HepG2 (cell line): ENCODE data around the gene BIRC7. TPM values are rescaled to one million over a fixed set of nuclear protein-coding genes. Genes with fewer than 3 reads are reported as not detected.

Source experiments
- ATF5 ChIP-seq: sonication (generic); formaldehyde crosslinking; IDR thresholded peaks from 2 replicates; pipeline ENCODE4 v1.4.0; 2020; ENCODE audit warnings: mild to moderate bottlenecking, low read depth, missing genetic modification reagents
- DR1 ChIP-seq: sonication (generic); formaldehyde crosslinking; IDR thresholded peaks from 2 replicates; pipeline ENCODE4 v1.8.0; 2021; ENCODE audit warnings: mild to moderate bottlenecking, missing genetic modification reagents, inconsistent platforms
- ETV5 ChIP-seq: IDR thresholded peaks from 2 replicates; pipeline ENCODE4 v1.6.1; 2018; ENCODE audit warnings: missing biosample characterization, missing genetic modification reagents, inconsistent platforms, borderline replicate concordance
- FIP1L1 ChIP-seq: fragments of 200-400 bp; formaldehyde crosslinking; IDR thresholded peaks from 2 replicates; pipeline ENCODE4 v1.6.1; 2018; ENCODE audit warnings: low read depth, mild to moderate bottlenecking, low read length, moderate library complexity, borderline replicate concordance; ENCODE audit not compliant: insufficient read depth
- HINFP ChIP-seq: sonication (generic); formaldehyde crosslinking; IDR thresholded peaks from 2 replicates; pipeline ENCODE4 v1.4.0; 2020; ENCODE audit warnings: low read depth, mild to moderate bottlenecking, missing genetic modification reagents
- IKZF1 ChIP-seq: fragments of 450-650 bp; IDR thresholded peaks from 2 replicates; pipeline ENCODE4 v1.7.1; 2016
- NCOA5 ChIP-seq: sonication (generic); formaldehyde crosslinking; IDR thresholded peaks from 2 replicates; pipeline ENCODE4 v1.4.0; 2020; ENCODE audit warnings: missing genetic modification reagents
- NR3C1 ChIP-seq: sonication (generic); formaldehyde crosslinking; IDR thresholded peaks from 2 replicates; pipeline ENCODE4 v1.4.0; 2020; ENCODE audit warnings: missing genetic modification reagents
- SAP130 ChIP-seq: IDR thresholded peaks from 2 replicates; pipeline ENCODE4 v1.6.1; 2016; ENCODE audit warnings: low read depth
- SATB2 ChIP-seq: sonication (generic); formaldehyde crosslinking; IDR thresholded peaks from 2 replicates; pipeline ENCODE4 v1.5.0; 2020; ENCODE audit warnings: missing genetic modification reagents
- SP5 ChIP-seq: IDR thresholded peaks from 2 replicates; pipeline ENCODE4 v1.6.1; 2016; ENCODE audit warnings: low read depth, borderline replicate concordance
- SRF ChIP-seq: IDR thresholded peaks from 2 replicates; pipeline ENCODE4 v1.6.1; 2011; ENCODE audit warnings: mild to moderate bottlenecking, low read depth, low read length, moderate library complexity
- TMF1 ChIP-seq: sonication (generic); formaldehyde crosslinking; IDR thresholded peaks from 2 replicates; pipeline ENCODE4 v1.8.1; 2022; ENCODE audit warnings: low read depth, missing genetic modification reagents
- TSC22D2 ChIP-seq: sonication (generic); formaldehyde crosslinking; IDR thresholded peaks from 2 replicates; pipeline ENCODE4 v1.5.1; 2020; ENCODE audit warnings: missing genetic modification reagents, mild to moderate bottlenecking, borderline replicate concordance
- ZFP36 ChIP-seq: fragments of 150-350 bp; IDR thresholded peaks from 2 replicates; pipeline ENCODE4 v1.6.1; 2018; ENCODE audit warnings: borderline replicate concordance, low read length, low read depth; ENCODE audit not compliant: partially characterized antibody
- ZMYM4 ChIP-seq: sonication (generic); formaldehyde crosslinking; IDR thresholded peaks from 2 replicates; pipeline ENCODE4 v1.8.1; 2023; ENCODE audit warnings: mild to moderate bottlenecking, missing genetic modification reagents
- ZNF232 ChIP-seq: sonication (generic); formaldehyde crosslinking; IDR thresholded peaks from 2 replicates; pipeline ENCODE4 v1.4.0; 2020; ENCODE audit warnings: missing genetic modification reagents, borderline replicate concordance
- ZNF383 ChIP-seq: sonication (generic); formaldehyde crosslinking; IDR thresholded peaks from 2 replicates; pipeline ENCODE4 v1.4.0; 2020; ENCODE audit warnings: missing genetic modification reagents, mild to moderate bottlenecking, borderline replicate concordance
- ZNF562 ChIP-seq: sonication (generic); formaldehyde crosslinking; IDR thresholded peaks from 2 replicates; pipeline ENCODE4 v1.8.0; 2022; ENCODE audit warnings: missing genetic modification reagents, borderline replicate concordance
- ZNF577 ChIP-seq: sonication (generic); formaldehyde crosslinking; IDR thresholded peaks from 2 replicates; pipeline ENCODE4 v1.4.0; 2020; ENCODE audit warnings: mild to moderate bottlenecking, low read depth, missing genetic modification reagents, borderline replicate concordance
- ZNF7 ChIP-seq: IDR thresholded peaks from 2 replicates; pipeline ENCODE4 v1.6.1; 2016; ENCODE audit warnings: missing biosample characterization, missing genetic modification reagents
- ZNF770 ChIP-seq: sonication (generic); formaldehyde crosslinking; IDR thresholded peaks from 2 replicates; pipeline ENCODE4 v1.5.0; 2020; ENCODE audit warnings: mild to moderate bottlenecking, missing genetic modification reagents
- ZNF788 ChIP-seq: sonication (generic); formaldehyde crosslinking; IDR thresholded peaks from 2 replicates; pipeline ENCODE4 v1.5.0; 2020; ENCODE audit warnings: mild to moderate bottlenecking, missing genetic modification reagents, borderline replicate concordance
- ZNF841 ChIP-seq: sonication (generic); formaldehyde crosslinking; IDR thresholded peaks from 2 replicates; pipeline ENCODE4 v1.8.1; 2023; ENCODE audit warnings: missing genetic modification reagents, borderline replicate concordance
- polyA plus RNA-seq, 8 experiments: library from polyadenylated mRNA; depleted of rRNA in 3 of 8; stranded (reverse) in 7 of 8; unstranded in 1 of 8; fragments of >200 nt; fragmentation: Illumina TruSeq in 4 of 8; extraction: Trizol in 4 of 8; gene quantifications; 2 replicates each; pipeline versions ENCODE4 v1.2.1 to v1.2.3, GENCODE V29; 2011 to 2016; ENCODE audit warnings: low read depth in 4 of 8, missing spikeins in 1 of 8, mixed read lengths in 1 of 8; ENCODE audit not compliant: insufficient read depth in 1 of 8
- total RNA-seq, 5 experiments: library from RNA; depleted of rRNA; stranded (reverse); fragments of >200 nt; fragmentation: Illumina TruSeq; extraction: Trizol; gene quantifications; 2 replicates each; pipeline ENCODE4 v1.2.3, GENCODE V29; 2016; ENCODE audit warnings: low read depth in 1 of 5
- TF ChIP-seq, protein P1 (sequence below): sonication (generic); formaldehyde crosslinking; IDR thresholded peaks from 2 replicates; pipeline ENCODE4 v1.4.0; 2020; ENCODE audit warnings: missing genetic modification reagents

Gene BIRC7
- total and polyA plus RNA-seq, 2 of the 13 experiments (the other 11 are each of a cell fraction or from before 2014, with no cell fraction given) = 0.27 to 5.1 TPM

- TF ChIP-seq ZNF788 (CRISPR knock-in tag) (peak; percentile 95; the same call in 1 of the 2 replicates), ZFP36 (no peak), SP5 (peak; percentile 99), ZNF841 (CRISPR knock-in tag) (no peak; the same call in 1 of the 2 replicates), SRF (no peak), SAP130 (peak; percentile 93), ZNF232 (CRISPR knock-in tag) (peak; percentile 97), ZMYM4 (CRISPR knock-in tag) (peak; percentile 38; the same call in 1 of the 2 replicates), TSC22D2 (peak; percentile 93; the same call in 1 of the 2 replicates), NCOA5 (CRISPR knock-in tag) (peak; percentile 80; the same call in 1 of the 2 replicates), ETV5 (CRISPR knock-in tag) (peak; percentile 85; the same call in 1 of the 2 replicates), SATB2 (CRISPR knock-in tag) (peak; percentile 52; the same call in 1 of the 2 replicates), ZNF577 (CRISPR knock-in tag) (peak; percentile 91; the same call in 1 of the 2 replicates), ZNF770 (CRISPR knock-in tag) (peak; percentile 42; the same call in 1 of the 2 replicates), ATF5 (CRISPR knock-in tag) (peak; percentile 98), FIP1L1 (no peak), ZNF562 (CRISPR knock-in tag) (no peak), TMF1 (CRISPR knock-in tag) (peak; percentile 76; the same call in 1 of the 2 replicates), HINFP (CRISPR knock-in tag) (peak; percentile 95), IKZF1 (no peak), DR1 (CRISPR knock-in tag) (peak; percentile 74), NR3C1 (peak; percentile 81; the same call in 1 of the 2 replicates), ZNF7 (CRISPR knock-in tag) (peak; percentile 44; the same call in 1 of the 2 replicates), ZNF383 (CRISPR knock-in tag) (peak; percentile 99; the same call in 1 of the 2 replicates)
- TF ChIP-seq, protein P1, sequence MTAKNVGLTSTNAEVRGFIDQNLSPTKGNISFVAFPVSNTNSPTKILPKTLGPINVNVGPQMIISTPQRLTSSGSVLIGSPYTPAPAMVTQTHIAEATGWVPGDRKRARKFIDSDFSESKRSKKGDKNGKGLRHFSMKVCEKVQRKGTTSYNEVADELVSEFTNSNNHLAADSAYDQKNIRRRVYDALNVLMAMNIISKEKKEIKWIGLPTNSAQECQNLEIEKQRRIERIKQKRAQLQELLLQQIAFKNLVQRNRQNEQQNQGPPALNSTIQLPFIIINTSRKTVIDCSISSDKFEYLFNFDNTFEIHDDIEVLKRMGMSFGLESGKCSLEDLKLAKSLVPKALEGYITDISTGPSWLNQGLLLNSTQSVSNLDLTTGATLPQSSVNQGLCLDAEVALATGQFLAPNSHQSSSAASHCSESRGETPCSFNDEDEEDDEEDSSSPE (CRISPR knock-in tag) = peak; percentile 98
These were observed 19.5 kb upstream of the BIRC7 start, which contains the start of gene YTHDF1 (continued) for GRCh38 chr20:63216041-63216848.
